Measurements from ENCODE around the gene MGARP.
A peak's percentile ranks its signal among the peaks of the same experiment; 100 is the strongest.
"Not testable (repeated sequence)": the region's sequence is repeated elsewhere in the genome, so short reads cannot be mapped to it uniquely, and the experiment has no call there.

The MGARP gene

DNA sequence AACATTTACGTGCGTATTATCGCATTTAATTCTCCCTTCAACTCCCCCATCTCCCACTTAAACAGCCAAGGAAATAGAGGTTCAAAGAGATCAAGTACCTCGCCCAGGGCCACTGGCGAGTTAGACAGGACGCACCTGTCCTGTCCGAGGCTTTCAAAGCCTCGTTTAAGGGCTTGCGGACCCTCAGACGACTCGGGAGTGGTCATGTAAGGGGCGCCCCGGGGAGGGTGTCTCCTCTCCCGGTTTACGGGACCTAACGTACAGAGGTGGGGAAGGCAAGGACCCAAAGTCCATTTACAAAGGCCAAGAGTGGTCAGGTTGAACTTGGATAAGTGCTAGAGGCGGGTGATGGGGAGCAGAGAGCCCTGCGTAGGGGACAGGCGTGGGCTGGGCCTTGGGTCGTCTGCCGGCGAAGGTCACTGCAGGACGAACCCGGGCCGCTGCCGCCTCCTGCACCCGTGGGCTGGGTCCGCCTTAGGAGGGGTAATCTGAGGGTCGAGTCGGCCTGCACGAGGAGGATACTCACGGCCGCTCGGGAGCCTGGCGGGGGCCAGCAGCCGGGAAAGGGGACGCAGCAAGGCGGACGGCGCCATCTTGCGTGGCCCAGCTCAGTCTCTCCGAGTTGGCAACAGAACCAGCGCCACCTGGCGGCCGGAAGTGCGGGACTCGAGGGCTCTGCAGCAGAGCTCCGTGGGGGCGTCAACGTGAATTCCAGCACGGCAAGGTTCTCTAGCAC is 15.3 kb upstream of the MGARP start:
- peak; percentile 96 for DNase-seq

DNA sequence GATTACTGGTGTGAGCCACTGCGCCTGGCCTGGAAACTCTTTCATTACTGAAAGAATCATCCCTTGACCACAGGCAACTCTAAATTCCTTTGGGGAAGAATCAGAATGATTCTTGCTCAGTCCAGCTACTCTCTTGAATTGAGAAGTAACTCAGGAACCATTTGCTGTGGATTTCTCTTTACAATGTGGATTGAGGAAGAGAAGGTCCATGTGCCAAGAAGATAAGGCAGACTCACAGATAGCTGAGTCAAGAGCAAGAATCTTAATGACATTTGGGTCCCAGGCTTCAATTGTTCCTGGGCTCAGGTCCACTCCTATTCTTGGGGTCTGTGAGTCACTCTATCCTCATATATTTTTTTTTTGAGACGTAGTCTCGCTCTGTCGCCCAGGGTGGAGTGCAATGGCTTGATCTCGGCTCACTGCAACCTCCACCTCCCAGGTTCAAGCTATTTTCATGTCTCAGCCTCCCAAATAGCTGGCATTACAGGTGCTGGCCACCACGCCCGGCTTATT is 6.2 kb upstream of the MGARP start:
- no peak for DNase-seq

DNA sequence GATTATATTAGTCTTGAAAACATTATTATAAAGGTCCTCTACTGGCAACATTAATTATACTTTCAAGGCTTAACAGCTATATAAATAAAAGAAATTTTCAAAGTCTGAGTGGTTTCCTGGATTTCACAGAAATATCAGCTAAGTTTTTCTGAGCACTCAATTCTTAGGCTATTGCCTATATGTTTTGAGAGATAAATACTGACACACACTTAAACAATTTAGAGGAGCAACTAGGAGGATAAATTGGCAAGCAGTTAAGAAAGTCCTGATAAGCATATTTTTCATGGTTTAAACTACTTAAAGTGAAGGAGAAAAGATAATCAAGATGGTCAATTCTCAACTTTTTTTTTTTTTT is 2.7 kb upstream of the MGARP start:
- DNase-seq, result no peak

DNA sequence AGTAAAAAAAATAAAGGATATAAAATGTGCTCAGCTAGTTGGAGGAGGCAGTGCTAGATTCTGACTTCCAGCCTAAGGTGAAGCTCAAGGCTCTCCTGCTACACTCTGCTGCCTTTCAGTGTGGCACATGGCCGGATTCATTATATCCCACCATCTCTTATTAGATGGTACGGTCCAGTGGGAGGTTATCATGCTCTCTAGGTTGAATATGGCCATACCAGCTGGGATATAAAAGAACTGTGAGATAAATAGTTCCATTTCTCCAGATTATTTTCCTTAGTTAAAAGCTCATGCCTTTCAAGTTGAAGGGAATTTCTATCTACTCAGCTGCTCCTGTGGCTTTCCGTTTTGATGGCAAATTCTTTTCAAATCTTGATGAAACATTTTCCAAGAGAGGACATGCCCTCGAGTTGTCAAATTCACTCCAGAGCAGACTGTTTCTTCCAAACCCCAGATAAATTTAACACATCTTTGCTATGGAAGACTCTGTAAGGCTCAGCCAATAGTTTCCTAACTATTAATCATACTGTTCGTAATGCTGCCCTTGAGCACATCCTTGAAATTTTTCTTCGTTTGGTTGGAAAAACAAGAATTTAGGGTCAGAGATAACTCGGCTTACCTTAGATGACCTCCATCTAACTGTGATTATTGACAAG is 2.2 kb upstream of the MGARP start:
- no peak for DNase-seq

DNA sequence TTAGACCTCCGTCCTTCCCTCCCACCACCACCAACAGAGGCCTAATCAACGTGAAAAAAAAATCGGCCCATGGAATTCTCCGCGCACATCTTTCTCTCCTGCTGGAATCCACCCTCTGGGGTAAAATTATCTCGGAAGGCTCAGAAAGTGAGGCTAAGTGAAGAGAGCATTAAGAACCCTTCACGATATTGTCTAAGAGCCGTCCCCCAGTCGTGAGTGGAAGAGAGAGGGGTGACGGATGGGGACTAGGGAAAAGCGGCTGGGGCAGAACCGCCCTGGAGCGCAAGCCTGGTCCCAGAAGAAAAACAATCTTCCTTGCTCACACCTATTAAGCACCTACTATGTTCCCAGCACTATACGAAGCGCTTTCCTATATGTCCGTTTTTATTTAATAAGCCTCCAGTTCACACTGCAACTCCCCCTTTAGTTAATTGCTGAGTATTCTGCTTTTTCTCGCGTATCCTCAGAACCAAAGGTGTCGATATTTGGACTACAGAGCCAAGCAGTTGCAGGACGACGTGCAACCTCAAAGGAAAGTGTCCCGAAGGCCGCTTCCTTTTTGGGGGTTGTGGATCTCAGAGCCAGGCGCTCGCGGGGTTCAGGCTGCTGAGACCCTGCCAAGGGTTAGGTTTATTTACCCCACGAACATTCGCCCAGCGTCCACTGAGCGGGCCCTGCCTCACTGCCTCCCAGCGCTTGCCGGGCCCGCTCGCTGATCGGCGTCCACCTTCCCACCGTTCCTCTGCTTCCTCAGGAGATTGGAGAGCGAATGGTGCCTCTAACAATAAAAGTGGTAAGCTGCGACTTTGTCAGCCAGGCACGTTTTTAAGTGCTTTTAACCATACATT is 889 bp downstream of the MGARP start:
- peak; percentile 87 for DNase-seq

DNA sequence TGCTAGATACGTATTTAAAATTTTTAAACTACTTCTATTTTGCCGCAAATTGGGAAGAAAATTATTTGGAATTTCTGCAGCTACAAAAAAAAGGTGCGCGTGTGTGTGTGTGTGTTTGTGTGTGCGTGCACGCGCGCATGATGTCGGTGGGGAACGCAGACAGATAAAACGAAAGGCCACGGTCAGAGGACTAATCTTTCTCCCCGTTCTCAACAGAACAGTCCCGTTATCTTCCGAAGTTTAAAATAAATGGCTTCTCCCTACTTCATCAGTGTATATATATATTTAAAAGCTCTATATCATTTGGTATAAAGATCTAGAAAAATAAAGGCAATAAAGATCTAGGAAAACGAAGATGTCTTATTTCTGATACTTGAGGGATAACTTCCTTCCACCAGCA is 1.5 kb downstream of the MGARP start:
- peak; percentile 60 for DNase-seq

DNA sequence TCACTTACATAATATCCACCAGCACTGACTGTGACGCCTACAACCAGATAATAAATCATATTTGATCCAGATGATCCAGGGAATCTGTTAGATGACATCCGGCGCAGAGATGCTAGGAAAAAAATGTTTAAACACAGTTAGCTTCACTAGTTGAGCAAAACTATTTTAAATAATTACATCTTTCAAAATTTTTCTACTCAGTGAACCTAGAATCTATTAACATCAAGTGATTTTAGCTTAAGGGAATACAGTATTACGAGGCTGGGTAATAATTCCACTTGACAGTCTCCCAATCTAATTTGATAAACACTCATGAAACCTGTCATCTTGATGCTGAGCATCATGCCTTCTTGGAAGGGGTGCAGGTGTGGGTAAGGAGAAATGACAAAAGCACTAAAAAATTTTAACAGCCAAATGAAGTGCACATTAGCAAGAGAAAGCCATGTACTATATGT is 4.7 kb downstream of the MGARP start:
- no peak for DNase-seq

DNA sequence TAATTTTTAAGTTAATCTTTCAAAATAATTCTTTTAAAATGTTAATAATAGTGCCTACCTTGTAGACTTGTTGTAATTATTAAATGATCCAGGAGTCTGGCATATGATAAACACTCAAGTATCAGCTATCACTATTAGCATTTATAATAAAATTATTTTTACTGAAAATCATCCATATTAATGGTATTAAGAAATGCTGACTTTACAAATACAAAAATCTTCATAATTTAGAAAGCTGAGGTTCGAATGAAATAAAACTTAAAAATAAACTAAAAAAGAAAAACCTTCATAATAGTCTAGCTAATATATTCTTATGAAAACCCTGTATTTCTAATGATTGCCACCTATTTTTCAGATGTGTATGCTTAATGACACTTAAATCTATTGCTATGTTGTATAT is 5.2 kb downstream of the MGARP start:
- no peak for DNase-seq

DNA sequence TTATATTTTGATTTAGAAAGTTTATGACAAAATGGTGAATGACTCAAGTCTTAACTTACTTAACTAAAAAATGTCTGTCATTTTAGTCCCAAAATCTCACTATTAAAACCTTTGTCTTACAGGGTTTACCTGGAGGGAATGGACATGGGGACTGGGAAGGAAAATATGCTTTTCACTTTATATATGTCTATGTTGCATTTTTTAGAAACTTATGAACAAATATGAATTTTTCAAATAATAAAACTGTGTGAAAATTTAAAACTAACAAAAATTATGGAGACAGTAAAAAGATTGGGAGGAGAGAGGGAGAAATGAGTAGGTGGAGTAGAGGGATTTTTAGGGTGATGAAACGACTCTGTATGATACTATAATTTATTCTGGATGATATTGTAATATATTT is 6.2 kb downstream of the MGARP start:
- DNase-seq, result no peak

DNA sequence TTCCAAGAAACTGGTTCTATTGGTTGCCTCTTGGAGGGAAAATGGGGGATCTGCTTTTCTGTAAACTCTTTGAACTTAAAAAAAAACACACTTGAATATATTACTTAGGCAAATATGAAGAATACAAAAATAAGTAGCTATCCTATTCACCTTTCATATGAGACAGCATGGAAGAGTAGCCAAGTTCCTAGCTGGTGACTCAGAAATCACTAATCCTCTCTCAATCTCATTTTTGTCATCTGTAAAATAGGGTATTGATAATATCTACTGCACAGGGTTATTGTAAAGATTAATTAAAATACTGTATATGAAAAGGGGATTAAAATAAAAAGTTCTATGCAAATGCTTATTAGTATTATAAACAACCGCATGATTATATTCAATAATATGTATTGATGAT is 12.7 kb downstream of the MGARP start:
- DNase-seq, result no peak

DNA sequence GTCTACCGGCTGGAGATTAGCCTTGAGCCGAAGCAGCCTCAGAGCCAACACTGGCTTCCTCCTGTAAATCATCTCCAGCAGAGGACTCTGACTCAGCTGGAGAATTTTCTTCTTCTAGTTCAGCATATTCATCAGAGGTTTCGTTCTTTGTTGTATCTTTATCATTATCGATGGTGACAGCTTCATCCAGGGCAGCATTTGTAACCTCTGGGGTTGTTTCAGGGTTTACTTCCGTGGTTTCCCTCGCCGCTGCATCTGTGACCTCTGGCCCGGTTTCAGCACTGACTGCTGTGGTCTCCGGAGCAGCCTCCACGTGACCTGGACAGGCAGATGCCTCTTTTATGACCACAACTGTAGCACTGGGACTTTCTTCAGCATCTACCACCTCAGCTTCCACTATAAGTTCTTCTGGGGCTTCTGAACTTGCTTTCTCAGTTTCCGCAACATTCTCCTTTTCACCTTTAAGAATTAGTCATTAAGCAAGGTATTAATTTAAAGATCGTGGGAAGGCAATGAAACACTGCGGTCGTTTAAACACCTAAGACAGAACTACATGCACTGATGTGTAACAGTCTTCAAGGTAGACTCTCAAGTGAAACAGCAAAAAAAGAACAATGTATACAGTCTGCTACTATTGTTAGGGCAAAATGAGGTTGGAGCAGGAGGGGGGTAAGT is 13.3 kb downstream of the MGARP start:
- DNase-seq, result peak; percentile 78

DNA sequence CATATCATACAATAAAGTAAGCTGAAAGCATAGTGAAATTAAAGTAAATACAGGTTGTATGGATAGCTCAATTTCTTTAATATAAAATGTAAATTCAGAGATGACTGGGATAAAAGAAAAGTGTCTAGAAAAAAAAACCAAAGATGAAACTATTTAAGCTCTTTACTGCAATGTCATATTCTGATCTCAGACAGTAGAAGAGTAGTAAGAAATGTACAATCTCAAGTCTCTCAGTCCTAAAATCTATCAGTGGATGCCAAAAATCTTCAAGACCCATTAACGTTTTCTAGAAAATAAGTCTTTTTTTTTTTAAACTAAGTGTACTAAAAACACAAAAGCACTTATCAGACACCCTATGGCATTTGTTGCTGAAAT is 13.8 kb downstream of the MGARP start:
- no peak for DNase-seq

DNA sequence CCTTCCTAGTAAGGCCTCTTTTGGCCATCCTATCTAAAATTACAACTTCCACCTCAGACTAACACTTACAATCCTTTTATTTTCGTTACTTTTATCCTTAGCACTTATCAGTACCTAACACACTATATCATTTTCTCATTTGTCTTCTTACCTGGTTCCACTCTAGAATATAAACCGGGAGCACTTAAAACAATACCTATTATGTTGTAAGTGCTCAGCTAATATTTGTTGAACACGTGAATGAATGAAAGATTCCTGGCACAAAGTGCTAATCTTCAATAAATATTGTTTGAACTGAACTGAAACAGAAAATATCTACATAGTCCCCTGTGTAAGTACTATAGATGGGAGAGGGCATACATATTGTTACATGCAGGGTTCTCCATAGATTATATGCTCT is 14.4 kb downstream of the MGARP start:
- no peak for DNase-seq

DNA sequence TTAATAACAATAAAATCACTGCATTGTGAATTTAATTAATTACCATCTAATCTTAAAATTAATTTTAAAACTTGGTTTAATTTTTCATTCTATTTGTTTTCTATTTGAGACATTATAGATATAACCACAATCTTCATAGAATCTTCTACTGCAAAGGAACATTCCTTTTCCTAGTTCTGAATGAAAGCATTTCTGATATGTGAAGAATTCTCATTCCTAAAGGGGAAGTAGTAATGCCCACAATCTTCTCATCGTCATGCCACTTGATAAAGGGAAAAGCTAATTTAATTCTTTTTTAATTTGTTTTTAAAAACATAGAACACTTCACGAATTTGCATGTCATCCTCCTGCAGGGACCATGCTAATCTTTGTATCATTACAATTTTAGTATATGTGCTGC is 23.7 kb downstream of the MGARP start:
- no peak for DNase-seq

DNA sequence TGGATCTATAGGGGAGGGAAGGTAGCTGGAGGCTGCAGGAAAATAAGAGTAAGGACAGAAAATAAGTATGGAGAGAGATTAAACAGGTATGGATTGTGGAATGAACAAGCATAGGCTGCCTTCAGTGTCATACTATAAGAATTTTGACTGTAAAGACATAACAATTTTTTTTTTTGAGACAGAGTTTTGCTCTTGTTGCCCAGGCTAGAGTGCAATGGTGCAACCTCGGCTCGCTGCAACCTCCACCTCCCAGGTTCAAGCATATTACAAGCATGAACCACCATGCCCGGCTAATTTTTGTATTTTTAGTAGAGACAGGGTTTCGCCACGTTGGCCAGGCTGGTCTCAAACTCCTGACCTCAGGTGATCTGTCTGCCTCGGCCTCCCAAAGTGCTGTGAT is 24.4 kb downstream of the MGARP start:
- DNase-seq, result not testable (repeated sequence)

DNA sequence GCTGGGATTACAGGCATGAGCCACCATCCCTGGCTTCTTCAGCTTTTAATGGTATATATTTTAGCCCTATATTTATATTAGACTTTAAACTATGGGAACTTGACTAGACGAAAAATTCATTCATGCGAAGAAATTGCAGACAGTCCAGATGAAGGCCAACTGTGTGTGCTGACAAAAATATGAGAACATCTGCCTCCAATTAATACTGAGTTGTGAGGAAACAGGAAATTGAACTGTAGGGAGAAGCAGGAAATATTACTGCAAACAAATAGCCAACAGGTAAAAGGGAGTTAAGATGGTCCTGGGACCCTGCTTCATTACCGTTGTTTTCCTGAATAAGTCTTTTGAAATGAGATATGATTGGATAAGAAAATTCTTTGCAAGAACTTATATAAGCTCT is 26.3 kb downstream of the MGARP start:
- peak; percentile 33 for DNase-seq

DNA sequence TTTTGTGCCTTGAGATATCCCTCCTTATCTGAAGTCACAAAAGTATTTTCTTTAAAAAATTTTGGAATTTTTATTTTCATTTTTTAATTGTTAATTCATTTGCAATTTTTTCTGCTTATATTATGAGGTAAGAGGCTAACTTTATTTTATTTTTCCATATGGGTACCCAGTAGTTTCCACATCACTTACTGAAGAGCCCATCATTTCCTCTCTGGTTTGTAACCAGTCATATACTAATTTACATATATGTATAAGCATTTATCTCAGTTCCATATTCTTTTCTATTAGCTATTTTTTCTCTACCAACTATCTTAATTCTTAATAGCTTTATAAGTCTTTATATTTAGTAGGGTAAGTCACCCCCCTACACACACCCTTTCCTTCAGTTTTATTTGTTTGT is 27.0 kb downstream of the MGARP start:
- no peak for DNase-seq

DNA sequence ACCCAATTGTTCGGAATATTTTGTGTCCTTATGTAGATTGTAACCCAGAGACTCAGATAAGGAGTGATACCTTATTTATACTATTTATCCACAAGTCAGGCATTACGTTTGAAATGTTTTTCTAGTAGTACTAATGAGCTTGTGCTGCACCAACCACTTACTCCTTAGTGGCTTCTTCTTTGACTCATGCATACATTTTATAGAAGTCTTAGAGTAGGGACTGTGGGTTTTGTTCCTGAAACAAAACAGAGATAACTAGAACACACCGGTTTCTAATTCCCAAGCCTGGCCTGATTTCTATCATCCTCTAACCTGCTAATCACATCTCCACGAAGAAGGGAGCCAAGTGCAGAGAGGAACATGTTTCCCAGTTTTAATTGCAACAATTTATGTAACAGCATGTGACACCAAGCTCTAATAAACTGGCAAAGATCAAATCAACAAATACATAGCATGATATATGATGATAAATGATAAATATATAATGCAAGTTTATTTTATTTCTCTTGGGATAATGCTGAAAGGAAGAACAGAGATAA is 32.3 kb downstream of the MGARP start:
- no peak for DNase-seq

DNA sequence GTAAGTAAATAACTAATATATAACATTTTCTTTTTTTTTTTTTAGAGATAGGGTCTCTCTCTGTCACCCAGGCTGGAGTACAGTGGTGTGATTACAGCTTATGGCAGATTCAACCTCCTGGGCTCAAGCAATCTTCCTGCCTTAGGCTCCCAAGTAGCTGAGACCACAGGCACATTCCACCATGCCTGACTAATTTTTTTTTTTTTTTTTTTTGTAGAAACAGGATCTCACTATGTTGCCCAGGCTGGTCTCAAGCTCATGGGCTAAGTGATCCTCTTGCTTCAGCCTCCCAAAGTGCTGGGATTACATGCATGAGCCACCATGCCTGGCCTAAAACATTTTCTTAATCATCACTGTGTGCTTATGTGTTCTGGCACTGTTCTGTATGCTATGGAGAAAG is 32.8 kb downstream of the MGARP start:
- DNase-seq, result no peak

DNA sequence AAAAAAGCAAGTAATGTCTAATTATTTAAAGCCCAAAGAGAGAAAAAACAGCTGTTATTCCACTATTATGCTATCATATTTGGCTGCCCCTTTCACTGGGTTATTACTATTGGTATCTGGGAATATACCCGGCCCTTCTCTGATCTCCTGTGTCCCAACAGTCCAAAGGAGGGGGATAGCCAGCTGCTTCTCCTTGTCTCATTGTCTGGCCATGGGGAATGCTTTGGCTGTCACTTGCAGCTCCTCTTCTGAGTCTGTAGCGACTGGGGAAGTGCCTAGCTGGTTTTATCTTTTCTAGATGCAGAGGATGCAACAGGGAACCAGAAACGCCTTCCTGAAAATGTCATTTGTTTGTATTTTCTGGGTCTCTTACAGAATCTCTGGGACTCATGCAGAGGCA is 33.9 kb downstream of the MGARP start:
- no peak for DNase-seq

DNA sequence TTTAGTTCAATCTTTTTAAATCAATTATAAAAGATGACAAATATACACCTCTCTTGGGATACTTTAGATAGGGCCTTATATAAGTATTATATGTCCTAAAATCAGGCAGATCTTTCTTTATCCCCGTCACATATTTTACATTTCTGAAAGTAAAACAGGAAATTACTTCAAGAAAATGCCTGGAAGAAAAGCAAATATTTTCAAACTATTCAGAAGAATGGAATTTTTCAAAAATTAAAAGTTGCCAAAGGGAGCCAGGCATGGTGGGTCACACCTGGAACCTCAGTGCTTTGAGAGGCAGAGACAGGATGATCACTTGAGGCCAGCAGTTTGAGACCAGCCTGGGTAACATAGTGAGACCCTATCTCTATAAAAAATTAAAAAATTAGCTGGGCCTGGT is 34.4 kb downstream of the MGARP start:
- DNase-seq, result no peak

DNA sequence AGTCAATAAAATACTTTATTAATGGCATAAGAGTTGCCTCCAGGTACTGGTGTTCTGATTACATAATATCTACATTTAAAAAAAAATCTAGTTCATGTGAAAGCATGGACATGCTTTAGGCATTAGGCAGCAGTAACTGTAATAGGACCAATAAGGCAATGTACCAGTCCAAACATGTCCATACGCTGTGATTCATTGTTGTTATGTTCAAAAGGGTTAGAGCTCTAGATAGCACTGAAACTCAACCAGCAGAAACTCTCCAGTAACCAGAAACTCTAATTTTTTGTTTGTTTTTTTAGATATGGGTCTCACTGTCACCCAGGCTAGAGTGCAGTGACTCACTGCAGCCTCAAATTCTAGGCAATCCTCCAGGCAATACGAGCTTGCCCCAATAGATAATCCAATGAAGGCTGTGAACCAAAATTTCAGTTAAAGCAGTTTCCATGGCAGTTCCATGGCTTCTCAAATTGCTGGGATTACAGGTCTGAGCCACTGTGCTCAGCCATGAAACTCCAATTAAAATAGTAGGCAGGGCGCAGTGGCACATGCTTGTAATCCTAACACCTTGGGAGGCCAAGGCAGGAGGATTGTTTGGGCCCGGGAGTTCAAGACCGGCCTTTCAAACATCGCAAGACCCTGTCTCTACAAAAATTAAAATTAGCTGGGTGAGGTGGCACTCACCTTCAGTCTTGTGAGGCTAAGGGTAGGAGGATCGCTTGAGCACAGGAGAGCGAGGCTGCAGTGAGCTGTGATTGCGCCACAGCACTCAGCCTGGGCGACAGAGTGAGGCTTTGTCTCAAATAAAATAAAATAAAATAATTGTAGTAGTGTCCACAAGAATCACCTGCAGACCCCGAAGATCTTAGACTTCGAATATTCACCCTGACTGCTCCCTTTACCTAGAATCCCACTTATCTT is 36.3 kb downstream of the MGARP start:
- DNase-seq, result no peak

Measured in retina (tissue), 1 donor.